NK-92 (cell line): ENCODE data around the gene RELN.
"Not testable (repeated sequence)": the region's sequence is repeated elsewhere in the genome, so short reads cannot be mapped to it uniquely, and the experiment has no call there.

Experiments
- DNase-seq: peaks from one replicate; lab custom pipeline; 2025; ENCODE audit not compliant: unreplicated experiment; lab: John Stamatoyannopoulos, UW

RELN gene

GRCh38 chr7:103947026-103947655, 42.3 kb downstream of the RELN start:
- no peak for DNase-seq

GRCh38 chr7:103944230-103944900, 45.1 kb downstream of the RELN start:
- DNase-seq, result no peak

DNA sequence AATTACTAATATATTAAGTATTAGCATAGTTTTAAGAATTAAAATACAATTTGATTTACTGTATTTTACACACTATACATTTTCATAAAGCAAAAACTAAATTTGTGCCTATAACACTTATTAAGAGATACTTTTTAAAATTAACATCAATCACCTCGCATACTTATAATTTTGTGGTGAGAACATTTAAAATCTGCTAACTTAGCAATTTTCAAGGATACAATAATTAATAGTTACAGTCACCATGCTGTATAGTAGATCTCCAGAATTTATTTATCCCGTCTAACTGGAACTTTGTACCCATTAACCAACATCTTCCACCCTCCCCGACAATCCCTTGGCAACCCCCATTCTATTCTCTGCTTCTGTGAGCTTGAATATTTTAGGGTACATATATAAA, 47.5 kb downstream of the RELN start:
- DNase-seq, result no peak

- no peak for DNase-seq
Measured at GRCh38 chr7:103940382-103941268, 48.8 kb downstream of the RELN start.

- no peak for DNase-seq
Measured at GRCh38 chr7:103937680-103938079, 51.8 kb downstream of the RELN start.

GRCh38 chr7:103936558-103936957, 52.9 kb downstream of the RELN start:
- DNase-seq, result no peak

DNA sequence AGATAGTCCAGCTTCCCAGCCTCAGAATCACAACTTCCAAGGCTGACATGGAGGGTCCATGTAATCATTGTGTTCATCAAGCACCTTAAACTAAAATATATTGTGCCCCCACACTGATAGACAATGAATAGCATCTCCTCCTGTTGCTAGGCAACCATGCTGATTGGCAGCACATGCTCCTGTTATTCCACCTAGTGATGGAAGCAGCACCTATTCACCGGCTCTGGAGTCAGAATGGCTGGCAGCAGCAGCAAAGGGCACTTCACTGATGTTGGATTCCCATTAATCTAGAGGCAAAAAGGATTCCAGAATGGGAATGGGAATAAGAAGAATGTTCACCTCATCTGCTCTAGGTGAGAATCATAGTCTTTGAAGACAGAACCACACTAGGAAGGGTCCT, 55.0 kb downstream of the RELN start:
- no peak for DNase-seq

DNA sequence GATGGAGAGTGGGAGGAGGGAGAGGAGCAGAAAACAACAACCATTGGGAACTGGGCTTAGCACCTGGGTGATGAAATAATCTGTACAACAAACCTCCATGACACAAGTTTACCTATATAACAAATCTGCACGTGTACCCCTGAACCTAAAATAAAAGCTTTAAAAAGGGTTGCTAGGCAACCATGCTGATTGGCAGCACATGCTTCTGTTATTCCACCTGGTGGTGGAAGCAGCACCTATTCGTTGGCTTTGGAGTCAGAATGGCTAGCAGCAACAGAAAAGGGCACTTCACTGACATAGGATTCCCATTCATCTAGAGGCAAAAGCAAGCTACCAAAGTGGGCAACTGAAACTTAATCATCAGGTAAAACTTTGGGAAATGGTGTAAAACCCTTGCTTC, 57.1 kb downstream of the RELN start:
- DNase-seq, result no peak

DNA sequence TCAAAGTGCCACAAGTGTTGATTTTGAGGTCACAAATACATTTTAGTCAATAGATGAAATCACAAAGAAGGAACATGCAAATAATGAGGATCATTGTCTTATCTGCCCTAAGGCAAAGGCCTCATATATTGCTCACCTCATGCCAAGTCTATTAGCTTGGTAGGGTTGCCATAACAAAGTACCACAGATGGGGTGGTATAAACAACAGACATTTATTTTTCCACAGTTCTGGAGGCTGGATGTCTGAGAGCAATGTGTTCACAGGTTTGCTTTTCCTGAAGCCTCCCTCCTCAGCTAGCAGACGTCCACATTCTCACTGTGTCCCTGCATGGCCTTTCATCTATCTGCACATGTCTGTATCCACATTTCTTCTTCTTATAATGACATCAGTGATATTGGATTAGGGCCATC, 59.6 kb downstream of the RELN start:
- DNase-seq, result no peak

DNA sequence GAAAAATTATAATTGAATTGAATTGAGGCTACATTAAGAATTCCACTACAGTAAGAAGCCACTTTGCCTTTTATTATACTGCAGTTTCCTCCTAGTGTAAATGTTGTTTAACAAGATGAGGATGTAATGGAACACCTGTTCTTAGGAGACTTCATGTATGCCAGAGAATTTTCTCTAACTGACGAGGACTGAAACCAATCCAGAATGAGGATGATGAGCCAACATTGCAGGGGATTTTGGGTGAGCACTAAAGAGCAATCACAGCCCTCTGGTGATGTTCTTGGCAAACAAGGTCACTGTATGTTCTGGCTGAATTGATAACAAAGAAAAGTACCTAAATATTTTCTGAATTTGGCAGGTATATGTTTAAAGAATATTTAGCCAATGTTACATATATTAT, 60.9 kb downstream of the RELN start:
- DNase-seq, result no peak

DNA sequence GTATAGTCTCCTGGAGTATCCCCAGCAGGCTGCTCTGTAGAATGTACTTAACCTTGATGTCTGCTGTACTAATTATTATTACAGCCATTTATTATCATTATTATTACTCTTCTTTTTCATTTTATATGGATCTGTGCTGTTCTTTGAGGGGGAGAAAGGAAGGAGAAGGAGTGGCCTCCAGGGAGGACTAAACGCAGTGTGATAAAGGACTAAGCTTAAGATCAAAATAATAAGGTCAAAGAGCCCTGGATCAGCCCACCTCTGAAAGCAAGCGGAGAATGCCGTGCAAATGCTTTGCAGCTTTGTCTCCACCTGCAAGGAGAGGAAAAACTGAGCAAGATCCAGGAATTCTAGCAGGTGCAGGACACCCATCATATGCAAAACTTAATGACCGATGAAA, 65.3 kb downstream of the RELN start:
- DNase-seq, result no peak

- no peak for DNase-seq
Measured at GRCh38 chr7:103922407-103922806, 67.1 kb downstream of the RELN start.

DNA sequence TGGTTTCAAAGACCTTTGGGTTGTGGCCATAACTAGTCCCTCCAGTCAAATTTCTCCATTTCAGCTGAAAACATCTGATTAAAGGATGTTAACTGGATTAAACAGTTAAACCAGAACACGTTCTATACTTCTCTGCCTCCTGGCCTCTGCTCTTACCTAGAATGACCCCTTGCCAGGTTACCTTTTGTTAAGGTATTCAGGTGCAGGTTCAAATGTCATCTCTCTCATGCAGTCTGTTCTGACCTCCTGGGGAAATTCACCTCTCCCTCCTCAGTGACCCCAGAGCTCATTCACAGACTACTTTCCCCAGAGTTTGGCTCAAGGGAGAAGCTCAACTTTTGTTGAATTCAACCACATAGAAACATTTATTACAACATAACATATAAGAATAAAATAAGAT, 67.8 kb downstream of the RELN start:
- DNase-seq, result no peak

DNA sequence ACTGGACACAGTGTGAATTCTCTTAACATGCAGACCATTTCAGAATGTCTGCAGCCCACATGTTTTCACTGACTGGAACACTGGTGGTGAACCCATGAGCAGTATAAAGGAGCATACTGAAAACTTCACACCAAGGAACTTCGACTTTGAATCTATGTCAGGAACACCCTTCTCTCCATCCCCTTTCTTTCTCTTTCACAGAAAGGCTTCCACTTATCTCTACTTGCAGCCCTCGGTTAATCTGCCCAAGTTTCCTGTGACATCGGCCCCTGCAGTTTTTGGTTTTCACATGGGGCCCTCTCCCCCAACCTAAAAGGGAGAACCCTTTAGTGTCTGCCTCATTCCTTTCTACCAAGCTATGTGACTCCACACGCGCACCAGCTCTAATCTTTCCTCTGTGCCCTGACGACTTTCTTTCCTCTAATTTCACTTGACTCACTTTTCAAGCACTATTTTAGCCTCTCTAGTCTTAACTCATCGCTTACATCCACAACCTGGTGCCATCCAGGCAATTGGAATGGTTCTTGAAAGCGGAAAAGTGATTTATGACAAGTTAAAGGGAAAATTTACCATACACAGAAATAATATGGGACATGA, 70.1 kb downstream of the RELN start:
- no peak for DNase-seq

GRCh38 chr7:103918631-103919271, 70.7 kb downstream of the RELN start:
- no peak for DNase-seq

DNA sequence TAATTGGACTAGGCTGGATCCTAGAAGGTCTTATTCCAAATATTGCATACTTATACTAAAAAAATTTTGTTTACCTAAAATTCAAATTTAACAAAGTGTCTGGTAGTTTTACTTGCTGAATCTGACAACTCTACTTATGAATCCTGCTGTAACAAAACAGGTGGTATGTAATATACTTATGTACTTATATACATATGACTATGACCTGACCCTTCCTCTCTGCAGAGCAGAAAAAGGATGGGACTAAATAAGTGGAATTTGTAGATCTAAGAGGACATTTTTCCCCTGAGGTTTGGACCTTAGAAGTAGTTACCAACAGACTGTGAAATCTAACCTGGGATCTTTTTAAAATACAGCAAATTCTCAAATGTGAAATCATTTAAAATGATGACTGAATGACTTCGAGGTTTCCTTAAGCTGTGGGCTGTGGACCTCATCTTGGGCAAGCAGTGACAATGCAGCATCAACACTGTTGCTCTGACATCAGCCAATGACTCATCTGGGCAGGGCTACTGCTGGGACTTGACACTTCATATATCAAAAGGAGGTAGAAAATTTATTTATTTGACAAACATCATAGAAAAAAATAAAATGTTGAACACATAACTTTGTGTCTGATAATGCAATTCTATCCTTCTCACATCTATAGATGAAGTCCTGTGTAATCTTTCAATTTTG, 73.6 kb downstream of the RELN start:
- no peak for DNase-seq

- no peak for DNase-seq
Measured at GRCh38 chr7:103914147-103914899, 75.1 kb downstream of the RELN start.

GRCh38 chr7:103912891-103913605, 76.4 kb downstream of the RELN start:
- no peak for DNase-seq

DNA sequence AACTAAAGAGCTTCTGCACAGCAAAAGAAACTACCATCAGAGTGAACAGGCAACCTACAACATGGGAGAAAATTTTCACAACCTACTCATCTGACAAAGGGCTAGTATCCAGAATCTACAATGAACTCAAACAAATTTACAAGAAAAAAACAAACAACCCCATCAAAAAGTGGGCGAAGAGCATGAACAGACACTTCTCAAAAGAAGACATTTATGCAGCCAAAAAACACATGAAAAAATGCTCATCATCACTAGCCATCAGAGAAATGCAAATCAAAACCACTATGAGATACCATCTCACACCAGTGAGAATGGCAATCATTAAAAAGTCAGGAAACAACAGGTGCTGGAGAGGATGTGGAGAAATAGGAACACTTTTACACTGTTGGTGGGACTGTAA, 78.4 kb downstream of the RELN start:
- not testable (repeated sequence) for DNase-seq
